Parathyroid adenoma (tissue), 2 donors: ENCODE measurements around the gene PRLR.

ENCODE experiments used
- H2AFZ ChIP-seq: fragments of 300-600 bp; sonication (generic); one replicate; pipeline ENCODE4 v1.7.0; 2017; ENCODE audit warnings: antibody characterized with exemption, mild to moderate bottlenecking
- H3K27ac ChIP-seq: fragments of 300-600 bp; sonication (generic); one replicate; pipeline ENCODE4 v1.7.0; 2017
- H3K27me3 ChIP-seq: fragments of 300-600 bp; sonication (generic); one replicate; pipeline ENCODE4 v1.7.0; 2017; ENCODE audit warnings: low read length; ENCODE audit not compliant: control insufficient read depth, insufficient read depth
- H3K36me3 ChIP-seq: fragments of 300-600 bp; sonication (generic); one replicate; pipeline ENCODE4 v1.7.0; 2017; ENCODE audit warnings: low read length; ENCODE audit not compliant: control insufficient read depth, insufficient read depth
- H3K4me1 ChIP-seq: fragments of 300-600 bp; sonication (generic); one replicate; pipeline ENCODE4 v1.7.0; 2017; ENCODE audit warnings: control low read depth
- H3K4me2 ChIP-seq: fragments of 300-600 bp; sonication (generic); one replicate; pipeline ENCODE4 v1.7.0; 2017; ENCODE audit warnings: low read length
- H3K4me3 ChIP-seq: fragments of 300-600 bp; sonication (generic); one replicate; pipeline ENCODE4 v1.7.0; 2017; ENCODE audit warnings: low read depth, low read length
- H3K79me2 ChIP-seq: fragments of 300-600 bp; sonication (generic); one replicate; pipeline ENCODE4 v1.7.0; 2017; ENCODE audit warnings: control low read depth
- H3K9ac ChIP-seq: fragments of 300-600 bp; sonication (generic); one replicate; pipeline ENCODE4 v1.7.0; 2017; ENCODE audit warnings: mild to moderate bottlenecking
- H3K9me3 ChIP-seq: fragments of 300-600 bp; sonication (generic); one replicate; pipeline ENCODE4 v1.7.0; 2017; ENCODE audit warnings: low read length; ENCODE audit not compliant: control insufficient read depth
- CTCF ChIP-seq: fragments of 300-600 bp; sonication (generic); IDR thresholded peaks from one replicate; pipeline ENCODE4 v1.7.0; 2017; ENCODE audit warnings: antibody characterized with exemption, mild to moderate bottlenecking
- donor health status: primary hyperparathyroidism.

Gene PRLR

GRCh38 chr5:35056686-35057085 is 173.6 kb downstream of the PRLR start:
- Histone ChIP-seq H3K79me2 (no peaks in the 10 kb centered on the region), H3K4me1 (no peaks in the 10 kb centered on the region), H2AFZ (no peak overlapping the region), H3K27ac (no peak overlapping the region), H3K27me3 (no peaks in the 10 kb centered on the region), H3K9me3 (no peaks in the 10 kb centered on the region), H3K36me3 (no peaks in the 10 kb centered on the region), H3K4me2 (no peak overlapping the region), H3K9ac (no peak overlapping the region), H3K4me3 (no peak overlapping the region)
- TF ChIP-seq CTCF = no peak

GRCh38 chr5:35052838-35053237 is 177.4 kb downstream of the PRLR start:
- H3K9me3 ChIP-seq = no peaks in the 10 kb centered on the region
- no peak for TF ChIP-seq CTCF
- no peak overlapping the region for H3K27ac ChIP-seq
- no peaks in the 10 kb centered on the region for H3K36me3 ChIP-seq
- no peak overlapping the region for H3K9ac ChIP-seq
- no peak overlapping the region for H3K4me2 ChIP-seq
- H3K4me1 ChIP-seq = no peaks in the 10 kb centered on the region
- H3K27me3 ChIP-seq = no peaks in the 10 kb centered on the region
- H3K79me2 ChIP-seq = no peaks in the 10 kb centered on the region
- no peak overlapping the region for H2AFZ ChIP-seq
- no peak overlapping the region for H3K4me3 ChIP-seq

GRCh38 chr5:35050541-35051126 is 179.7 kb downstream of the PRLR start:
- TF ChIP-seq CTCF = no peak
- H3K4me3 ChIP-seq = no peak overlapping the region
- no peaks in the 10 kb centered on the region for H3K27me3 ChIP-seq
- no peak overlapping the region for H3K4me2 ChIP-seq
- H3K4me1 ChIP-seq = no peaks in the 10 kb centered on the region
- H3K79me2 ChIP-seq = no peaks in the 10 kb centered on the region
- no peak overlapping the region for H2AFZ ChIP-seq
- no peaks in the 10 kb centered on the region for H3K9me3 ChIP-seq
- no peak overlapping the region for H3K27ac ChIP-seq
- no peak overlapping the region for H3K9ac ChIP-seq
- H3K36me3 ChIP-seq = no peaks in the 10 kb centered on the region

- no peaks in the 10 kb centered on the region for H3K9me3 ChIP-seq
- H3K4me2 ChIP-seq = no peak overlapping the region
- no peak overlapping the region for H3K4me3 ChIP-seq
- no peaks in the 10 kb centered on the region for H3K27me3 ChIP-seq
- H3K4me1 ChIP-seq = no peaks in the 10 kb centered on the region
- no peak overlapping the region for H3K27ac ChIP-seq
- H2AFZ ChIP-seq = no peak overlapping the region
- H3K79me2 ChIP-seq = no peaks in the 10 kb centered on the region
- TF ChIP-seq CTCF = no peak
- H3K9ac ChIP-seq = no peak overlapping the region
- H3K36me3 ChIP-seq = no peaks in the 10 kb centered on the region
Measured at GRCh38 chr5:35048910-35049309, 181.4 kb downstream of the PRLR start.

- no peaks in the 10 kb centered on the region for H3K9me3 ChIP-seq
- H3K27ac ChIP-seq = no peak within 1 kb of the TSS
- no peak within 1 kb of the TSS for H3K4me3 ChIP-seq
- H3K9ac ChIP-seq = no peak within 1 kb of the TSS
- no peak within 1 kb of the TSS for H2AFZ ChIP-seq
- no peak within 1 kb of the TSS for H3K4me2 ChIP-seq
- no peaks in the 10 kb centered on the region for H3K79me2 ChIP-seq
- no peaks in the 10 kb centered on the region for H3K36me3 ChIP-seq
- H3K27me3 ChIP-seq = no peaks in the 10 kb centered on the region
- no peak for TF ChIP-seq CTCF
- no peaks in the 10 kb centered on the region for H3K4me1 ChIP-seq
Measured at GRCh38 chr5:35047785-35048404, 182.4 kb downstream of the PRLR start, which contains the start of gene AGXT2. Gene AGXT2, minus strand, starts transcription at chr5:35047949. Its CDS starts 57 bp downstream, at chr5:35047892.
